HepG2 (cell line): ENCODE results near the gene CNNM4. TPM values are rescaled to one million over a fixed set of nuclear protein-coding genes. Genes with fewer than 3 reads are reported as not detected.
A peak's percentile ranks its signal among the peaks of the same experiment; 100 is the strongest.

Experiments
- ATAC-seq: fragments of 200-7000 bp; cut with Tn5 transposase; 3 replicates; pipeline ENCODE4 v1.9.1; 2020; ENCODE audit warnings: mild to moderate bottlenecking, moderate library complexity
- BruUV-seq: library from RNA; stranded (reverse); fragments of 400-500 nt; replicated peaks from 2 replicates; lab custom pipeline; 2021; lab: Mats Ljungman, UMichigan
- CTCF ChIA-PET: fragments of 300-600 bp; formaldehyde crosslinking; extraction: SDS; loops from one replicate; lab custom pipeline; 2021; ENCODE audit warnings: low total read pairs, inconsistent platforms, low intra/inter-chr PET ratio; lab: Yijun Ruan, JAX
- POLR2A ChIA-PET: fragments of 350-600 bp; sonication (Branson Sonifier 250); formaldehyde crosslinking; loops from one replicate; lab custom pipeline; 2020; ENCODE audit warnings: antibody characterized with exemption, inconsistent platforms; lab: Yijun Ruan, JAX
- DNase-seq: peaks from one replicate; pipeline ENCODE4 v3.0.0-alpha.2; 2015; ENCODE audit warnings: low spot score
- FAIRE-seq: peaks from 3 replicates; lab custom pipeline; 2011; peaks lifted over from hg19 to GRCh38; lab: Jason Lieb, UNC
- H2AFZ ChIP-seq: one replicate; pipeline ENCODE4 v1.6.1; 2011; ENCODE audit warnings: low read length, inconsistent platforms
- H3K27ac ChIP-seq: fragments of 300-600 bp; 3 replicates; pipeline ENCODE4 v1.8.0; 2011; ENCODE audit warnings: mixed run types, mild to moderate bottlenecking, mixed read lengths, low read length, inconsistent platforms; ENCODE audit not compliant: insufficient read depth; ENCODE audit errors: extremely low read length
- H3K27me3 ChIP-seq, 2 experiments: fragments of 200-600 bp in 1 of 2; 2 replicates in 1 of 2; 3 replicates in 1 of 2; pipeline versions ENCODE4 v1.6.0 to v1.8.0; 2011; ENCODE audit warnings: low read length in 2 of 2, mild to moderate bottlenecking in 2 of 2, moderate library complexity in 2 of 2, inconsistent platforms in 1 of 2; ENCODE audit not compliant: insufficient read depth in 2 of 2, control insufficient read depth in 1 of 2
- H3K36me3 ChIP-seq, 2 experiments: fragments of 200-600 bp in 1 of 2; replicated peaks in 1 of 2; 2 replicates in 1 of 2; 3 replicates in 1 of 2; pipeline versions ENCODE4 v1.5.1 to v1.8.0; 2011; ENCODE audit warnings: low read length in 2 of 2, inconsistent platforms in 1 of 2; ENCODE audit not compliant: insufficient read depth in 2 of 2, control insufficient read depth in 1 of 2
- H3K4me1 ChIP-seq: 2 replicates; pipeline ENCODE4 v1.5.1; 2012; ENCODE audit warnings: low read length, inconsistent platforms; ENCODE audit not compliant: insufficient read depth
- H3K4me2 ChIP-seq: 2 replicates; pipeline ENCODE4 v1.6.0; 2011; ENCODE audit warnings: low read depth, low read length, inconsistent platforms
- H3K4me3 ChIP-seq, 3 experiments: fragments of 200-600 bp in 1 of 3; sonication (generic), shearing (Covaris generic) in 1 of 3; replicated peaks in 1 of 3; 2 replicates each; pipeline ENCODE4 v1.5.1; 2011 to 2016; ENCODE audit warnings: low read length in 3 of 3, inconsistent platforms in 2 of 3, low read depth in 2 of 3, mild to moderate bottlenecking in 2 of 3, control low read depth in 1 of 3, mixed read lengths in 1 of 3; ENCODE audit not compliant: insufficient read depth in 1 of 3
- H3K79me2 ChIP-seq: one replicate; pipeline ENCODE4 v1.6.1; 2011; ENCODE audit warnings: low read length, inconsistent platforms; ENCODE audit not compliant: insufficient read depth
- H3K9ac ChIP-seq: 2 replicates; pipeline ENCODE4 v1.6.0; 2011; ENCODE audit warnings: mild to moderate bottlenecking, low read depth, low read length, inconsistent platforms; ENCODE audit not compliant: insufficient read depth
- H3K9me3 ChIP-seq: 2 replicates; pipeline ENCODE4 v1.5.1; 2012; ENCODE audit warnings: mild to moderate bottlenecking, low read length
- H4K20me1 ChIP-seq: 2 replicates; pipeline ENCODE4 v1.6.0; 2011; ENCODE audit warnings: inconsistent platforms, mild to moderate bottlenecking, low read length, moderate library complexity; ENCODE audit not compliant: insufficient read depth
- ARNT2 ChIP-seq: sonication (generic); formaldehyde crosslinking; IDR thresholded peaks from 2 replicates; pipeline ENCODE4 v1.8.0; 2022; ENCODE audit warnings: mild to moderate bottlenecking, low read depth, missing genetic modification reagents, moderate library complexity
- BRD4 ChIP-seq: sonication (generic); formaldehyde crosslinking; IDR thresholded peaks from 2 replicates; pipeline ENCODE4 v1.4.0; 2020; ENCODE audit warnings: missing genetic modification reagents
- DR1 ChIP-seq: sonication (generic); formaldehyde crosslinking; IDR thresholded peaks from 2 replicates; pipeline ENCODE4 v1.8.0; 2021; ENCODE audit warnings: mild to moderate bottlenecking, missing genetic modification reagents, inconsistent platforms
- FOXA3 ChIP-seq: IDR thresholded peaks from 2 replicates; pipeline ENCODE4 v1.6.1; 2016; ENCODE audit warnings: missing genetic modification reagents, missing compliant biosample characterization
- KAT2B ChIP-seq: fragments of 150-350 bp; IDR thresholded peaks from 2 replicates; pipeline ENCODE4 v1.6.1; 2014; ENCODE audit warnings: low read depth, low read length, borderline replicate concordance
- NFE2L2 ChIP-seq: fragments of 150-350 bp; IDR thresholded peaks from 2 replicates; pipeline ENCODE4 v1.6.1; 2014; ENCODE audit warnings: low read length
- PLRG1 ChIP-seq: fragments of 450-650 bp; conservative IDR thresholded peaks from 2 replicates; pipeline ENCODE4 v1.6.1; 2016
- SMC3 ChIP-seq: IDR thresholded peaks from 2 replicates; pipeline ENCODE4 v1.6.1; 2011; ENCODE audit warnings: low read length, improper control_type of control experiment
- SOX13 ChIP-seq, 3 experiments: fragments of 450-650 bp in 1 of 3; sonication (generic) in 1 of 3; formaldehyde crosslinking in 1 of 3; IDR thresholded peaks in 2 of 3; conservative IDR thresholded peaks in 1 of 3; 2 replicates each; pipeline versions ENCODE4 v1.5.0 to v1.6.1; 2016 to 2020; ENCODE audit warnings: antibody characterized with exemption in 1 of 3, mild to moderate bottlenecking in 1 of 3, missing compliant biosample characterization in 1 of 3, missing genetic modification reagents in 1 of 3, moderate library complexity in 1 of 3
- TBL1XR1 ChIP-seq: fragments of 150-350 bp; IDR thresholded peaks from 2 replicates; pipeline ENCODE4 v1.6.1; 2014; ENCODE audit warnings: borderline replicate concordance, low read length; ENCODE audit not compliant: partially characterized antibody
- TP53 ChIP-seq: sonication (generic); formaldehyde crosslinking; conservative IDR thresholded peaks from 2 replicates; pipeline ENCODE4 v1.4.0; 2020; ENCODE audit warnings: missing genetic modification reagents
- UBTF ChIP-seq: sonication (generic); formaldehyde crosslinking; IDR thresholded peaks from 2 replicates; pipeline ENCODE4 v1.4.0; 2020; ENCODE audit warnings: mild to moderate bottlenecking, missing genetic modification reagents
- ZNF138 ChIP-seq: sonication (generic); formaldehyde crosslinking; IDR thresholded peaks from 2 replicates; pipeline ENCODE4 v1.5.0; 2020; ENCODE audit warnings: mild to moderate bottlenecking, low read depth, missing genetic modification reagents
- ZNF143 ChIP-seq: sonication (generic); formaldehyde crosslinking; IDR thresholded peaks from 2 replicates; pipeline ENCODE4 v1.4.0; 2020; ENCODE audit warnings: missing genetic modification reagents
- ZNF256 ChIP-seq: sonication (generic); formaldehyde crosslinking; conservative IDR thresholded peaks from 2 replicates; pipeline ENCODE4 v1.4.0; 2020; ENCODE audit warnings: missing genetic modification reagents
- ZNF382 ChIP-seq: sonication (generic); formaldehyde crosslinking; IDR thresholded peaks from 2 replicates; pipeline ENCODE4 v1.5.0; 2020; ENCODE audit warnings: missing genetic modification reagents, mild to moderate bottlenecking, borderline replicate concordance
- ZNF451 ChIP-seq: sonication (generic); formaldehyde crosslinking; IDR thresholded peaks from 2 replicates; pipeline ENCODE4 v1.5.0; 2020; ENCODE audit warnings: mild to moderate bottlenecking, missing genetic modification reagents
- ZNF792 ChIP-seq: IDR thresholded peaks from 2 replicates; pipeline ENCODE4 v1.6.1; 2016
- WGBS: methylation state at CpG from one replicate; pipeline ENCODE4 v1.1.6; 2017; ENCODE audit warnings: low lambda C conversion rate; 5-methylcytosine and 5-hydroxymethylcytosine counted together
- in situ Hi-C: cut with HindIII; loops from 2 replicates; pipeline ENCODE4 v1.10.0; 2017; ENCODE audit warnings: low pct_unique_long_range_greater_than_20kb; ENCODE audit not compliant: extremely low pct_ligation_motif_present
- intact Hi-C: fragments of 100-400 bp; cut with micrococcal nuclease; formaldehyde crosslinking; loops from one replicate; pipeline ENCODE4 v1.10.0; 2022; ENCODE audit not compliant: unreplicated experiment
- polyA plus RNA-seq, 8 experiments: library from polyadenylated mRNA; depleted of rRNA in 3 of 8; stranded (reverse) in 7 of 8; unstranded in 1 of 8; fragments of >200 nt; fragmentation: Illumina TruSeq in 4 of 8; extraction: Trizol in 4 of 8; gene quantifications; 2 replicates each; pipeline versions ENCODE4 v1.2.1 to v1.2.3, GENCODE V29; 2011 to 2016; ENCODE audit warnings: low read depth in 4 of 8, missing spikeins in 1 of 8, mixed read lengths in 1 of 8; ENCODE audit not compliant: insufficient read depth in 1 of 8
- total RNA-seq, 5 experiments: library from RNA; depleted of rRNA; stranded (reverse); fragments of >200 nt; fragmentation: Illumina TruSeq; extraction: Trizol; gene quantifications; 2 replicates each; pipeline ENCODE4 v1.2.3, GENCODE V29; 2016; ENCODE audit warnings: low read depth in 1 of 5
- TF ChIP-seq, protein P1 (sequence below): sonication (generic); formaldehyde crosslinking; IDR thresholded peaks from 2 replicates; pipeline ENCODE4 v1.5.1; 2020; ENCODE audit warnings: missing genetic modification reagents, mild to moderate bottlenecking, borderline replicate concordance

CNNM4 gene
- total and polyA plus RNA-seq, 2 of the 13 experiments (the other 11 are each of a cell fraction or from before 2014, with no cell fraction given): 5.9 to 8.4 TPM

DNA sequence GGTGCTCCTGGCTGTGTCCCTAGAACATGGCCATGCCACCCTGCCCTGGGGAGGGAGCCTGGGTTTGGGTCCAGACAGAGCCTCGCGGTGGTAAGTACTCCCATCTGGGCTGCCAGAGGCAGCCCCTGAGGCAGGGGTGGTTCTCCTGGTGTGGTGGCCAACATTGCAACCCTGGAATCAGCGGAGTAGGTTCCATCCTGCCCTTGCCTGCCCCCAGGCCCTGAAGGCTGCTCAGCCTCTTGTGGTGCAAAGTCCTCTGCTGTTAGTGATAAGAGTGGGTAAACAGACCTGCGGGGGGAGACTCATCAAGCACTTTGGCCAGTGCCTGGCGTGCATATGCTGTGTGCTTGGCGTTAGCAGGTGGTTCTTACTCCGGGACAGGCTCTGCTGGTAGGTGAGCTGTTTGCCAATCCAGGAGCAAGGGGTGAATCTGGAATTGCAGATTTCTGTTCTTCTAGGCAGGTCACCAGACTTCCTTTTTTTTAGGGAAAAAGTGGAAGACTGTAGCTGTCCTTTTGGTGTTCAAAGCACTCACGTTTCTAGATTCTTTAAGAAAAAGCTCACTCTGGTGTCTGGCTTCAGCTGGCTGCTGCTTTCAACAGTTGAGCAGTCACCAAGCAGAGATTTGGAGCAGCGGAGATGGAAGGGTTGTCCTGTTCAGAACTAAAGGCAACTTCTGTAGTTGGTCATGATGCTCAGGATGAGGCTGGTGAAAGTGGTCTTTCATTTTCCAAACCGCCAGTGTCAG, 58.6 kb downstream of the CNNM4 start:
- peak; percentile 99 for FAIRE-seq
- peak; percentile 78 for ATAC-seq
- BruUV-seq: no TSS peak
- peaks cover 9 to 36% of the 10 kb centered on the region in 2 experiments for H3K36me3 ChIP-seq
- H4K20me1 ChIP-seq: peaks cover 65% of the 10 kb centered on the region
- peaks cover 82% of the 10 kb centered on the region for H3K79me2 ChIP-seq
- no peaks in the 10 kb centered on the region for H3K9me3 ChIP-seq
- peak overlapping the region; percentile 67 to 91 (median 87) for H3K4me3 ChIP-seq
- H3K4me1 ChIP-seq: peaks cover 76% of the 10 kb centered on the region
- intact Hi-C loops (loop anchor here (2.0 to 5.0 kb wide), 4 partner anchors 37 to 217 kb away; partner anchors contain the start of genes CNNM4 and KANSL3), in situ Hi-C loops (no loop called here)
- 19% methylated on average over 8 of the region's 10 CpGs for WGBS
- ChIA-PET CTCF (no interaction called here), POLR2A (interaction anchor here (0.8 to 7.4 kb wide), 14 partner anchors 9 to 60 kb away, joined by 3 to 99 read pairs (median 6); partner anchors contain the start of genes ANKRD39, CNNM4 and SEMA4C)
- no peaks in the 10 kb centered on the region; a peak in 1 of 5 replicates for H3K27me3 ChIP-seq
- peak overlapping the region; percentile 87 for H3K9ac ChIP-seq
- no peak overlapping the region for H2AFZ ChIP-seq
- peak overlapping the region; percentile 100 for H3K4me2 ChIP-seq
- peak; percentile 98 for DNase-seq
- peak overlapping the region; percentile 83 for H3K27ac ChIP-seq
- TF ChIP-seq ZNF451 (CRISPR knock-in tag): peak; percentile 81; the same call in 1 of the 2 replicates
- TF ChIP-seq, protein P1, sequence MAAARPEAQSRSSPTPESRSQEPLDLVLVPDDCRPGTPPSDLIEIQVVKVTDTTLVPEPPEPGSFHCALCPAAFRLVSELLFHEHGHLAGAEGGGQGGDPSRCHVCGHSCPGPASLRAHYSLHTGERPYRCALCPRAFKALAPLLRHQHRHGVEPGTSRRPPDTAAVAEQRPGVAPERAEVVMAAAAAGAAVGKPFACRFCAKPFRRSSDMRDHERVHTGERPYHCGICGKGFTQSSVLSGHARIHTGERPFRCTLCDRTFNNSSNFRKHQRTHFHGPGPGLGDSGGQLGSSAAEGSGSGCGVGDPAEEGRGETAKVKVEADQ: peak; percentile 69; the same call in 1 of the 2 replicates
- peak; percentile 71; the same call in 1 of the 2 replicates for TF ChIP-seq ZNF138
- TF ChIP-seq NFE2L2: no peak
- TF ChIP-seq KAT2B: no peak
- peak; percentile 56; the same call in 1 of the 2 replicates for TF ChIP-seq SOX13 (IDR thresholded peaks at IDR 0.05)
- peak in 1 of 2 experiments; percentile 93; a peak in 2 of 4 replicates for TF ChIP-seq SOX13 (CRISPR knock-in tag; conservative IDR thresholded peaks at IDR 0.05 in 1 of 2, IDR thresholded peaks at IDR 0.05 in 1 of 2)
- TF ChIP-seq SMC3: peak; percentile 46
- TF ChIP-seq ARNT2 (CRISPR knock-in tag): peak; percentile 73
- peak; percentile 54 for TF ChIP-seq ZNF143
- peak; percentile 87; the same call in 1 of the 2 replicates for TF ChIP-seq BRD4 (CRISPR knock-in tag)
- TF ChIP-seq FOXA3 (CRISPR knock-in tag): peak; percentile 99
- TF ChIP-seq TBL1XR1: peak; percentile 47
- peak; percentile 55; the same call in 1 of the 2 replicates for TF ChIP-seq DR1 (CRISPR knock-in tag)
- TF ChIP-seq PLRG1: no peak
- TF ChIP-seq UBTF (CRISPR knock-in tag): peak; percentile 93
- TF ChIP-seq ZNF382: no peak
- TF ChIP-seq ZNF256: peak; percentile 82; the same call in 1 of the 2 replicates
- 0 out of 2 replicates have a peak, but pooled peaks have one; percentile 35 for TF ChIP-seq TP53 (CRISPR knock-in tag)
- TF ChIP-seq ZNF792 (CRISPR knock-in tag): peak; percentile 84
